Measurements from ENCODE around the gene OR10T2.
"Not testable (repeated sequence)": the region's sequence is repeated elsewhere in the genome, so short reads cannot be mapped to it uniquely, and the experiment has no call there.

The OR10T2 gene

GRCh38 chr1:158355773-158356285 is 43.4 kb downstream of the OR10T2 start:
- no peak for ATAC-seq

- no peak for ATAC-seq
These were observed 45.0 kb downstream of the OR10T2 start for GRCh38 chr1:158354255-158354654.

- ATAC-seq: no peak
These were observed 45.8 kb downstream of the OR10T2 start, which contains the start of gene CD1E for GRCh38 chr1:158353303-158354075. Gene CD1E, plus strand, starts transcription at chr1:158353894. Its CDS starts 95 bp downstream, at chr1:158353989.

- ATAC-seq: not testable (repeated sequence)
These were observed 50.3 kb downstream of the OR10T2 start for GRCh38 chr1:158348946-158349345.
